Upper lobe of right lung (tissue), 1 donor: ENCODE measurements around the gene C16orf78. TPM values are rescaled to one million over a fixed set of nuclear protein-coding genes. Genes with fewer than 3 reads are reported as not detected.

Experiments used
- ATAC-seq: fragments of 200-7000 bp; cut with Tn5 transposase; one replicate; pipeline ENCODE4 v1.9.1; 2020; ENCODE audit warnings: mild to moderate bottlenecking, moderate library complexity
- DNase-seq: peaks from one replicate; pipeline ENCODE4 v3.0.0-alpha.2; 2020
- H3K27ac ChIP-seq: fragments of 200-600 bp; one replicate; pipeline ENCODE4 v1.8.0; 2022
- H3K27me3 ChIP-seq: fragments of 200-600 bp; one replicate; pipeline ENCODE4 v1.8.0; 2022; ENCODE audit warnings: mild to moderate bottlenecking
- H3K36me3 ChIP-seq: fragments of 200-600 bp; one replicate; pipeline ENCODE4 v1.8.0; 2022
- H3K4me1 ChIP-seq: fragments of 200-600 bp; one replicate; pipeline ENCODE4 v1.8.0; 2022
- H3K4me3 ChIP-seq: fragments of 200-600 bp; one replicate; pipeline ENCODE4 v1.8.0; 2022; ENCODE audit warnings: mild to moderate bottlenecking
- H3K9me3 ChIP-seq: fragments of 200-600 bp; one replicate; pipeline ENCODE4 v1.8.0; 2022
- CTCF ChIP-seq: fragments of 200-600 bp; IDR thresholded peaks from one replicate; pipeline ENCODE4 v1.8.0; 2022; ENCODE audit warnings: antibody characterized with exemption
- intact Hi-C: fragments of 100-400 bp; cut with DNase I; formaldehyde crosslinking; loops from one replicate; pipeline ENCODE4 v1.11.0; 2022
- total RNA-seq: library from RNA; stranded (reverse); fragmentation: NEBNext Ultra II Directional; extraction: Animal tissue kit (Norgen Biotek cat#: 25700); gene quantifications from one replicate; pipeline ENCODE4 v1.2.1, GENCODE V29; 2021
- donor health status: DM: no; HTN: yes; CAD: no; lungs with severe emphysema.

Gene C16orf78
- total RNA-seq, 1 donor from 2014 or later, result not detected

- no peaks in the 10 kb centered on the region for H3K27me3 ChIP-seq
- no peaks in the 10 kb centered on the region for H3K9me3 ChIP-seq
- intact Hi-C loops, result no loop called here
- H3K4me1 ChIP-seq, result no peaks in the 10 kb centered on the region
- ATAC-seq, result peak; percentile 10
- H3K27ac ChIP-seq, result no peak overlapping the region
- no peak for TF ChIP-seq CTCF
- no peak for DNase-seq
- H3K36me3 ChIP-seq, result no peaks in the 10 kb centered on the region
- H3K4me3 ChIP-seq, result no peak overlapping the region
Observed at GRCh38 chr16:49377196-49377755, 3.7 kb downstream of the C16orf78 start.

GRCh38 chr16:49378238-49378637 lies 4.6 kb downstream of the C16orf78 start:
- intact Hi-C loops, result no loop called here
- ATAC-seq (no peak), DNase-seq (no peak)
- TF ChIP-seq CTCF, result no peak
- Histone ChIP-seq H3K4me3 (no peak overlapping the region), H3K9me3 (no peaks in the 10 kb centered on the region), H3K36me3 (no peaks in the 10 kb centered on the region), H3K27me3 (no peaks in the 10 kb centered on the region), H3K4me1 (no peaks in the 10 kb centered on the region), H3K27ac (no peak overlapping the region)

GRCh38 chr16:49378816-49379215 lies 5.2 kb downstream of the C16orf78 start:
- no peak overlapping the region for H3K4me3 ChIP-seq
- ATAC-seq, result no peak
- intact Hi-C loops, result no loop called here
- no peaks in the 10 kb centered on the region for H3K4me1 ChIP-seq
- no peaks in the 10 kb centered on the region for H3K27me3 ChIP-seq
- no peaks in the 10 kb centered on the region for H3K9me3 ChIP-seq
- no peak for DNase-seq
- H3K27ac ChIP-seq, result no peak overlapping the region
- H3K36me3 ChIP-seq, result no peaks in the 10 kb centered on the region
- no peak for TF ChIP-seq CTCF

- no peak overlapping the region for H3K4me3 ChIP-seq
- H3K27ac ChIP-seq, result no peak overlapping the region
- no peak for DNase-seq
- TF ChIP-seq CTCF, result no peak
- no peaks in the 10 kb centered on the region for H3K36me3 ChIP-seq
- ATAC-seq, result no peak
- H3K9me3 ChIP-seq, result no peaks in the 10 kb centered on the region
- no peaks in the 10 kb centered on the region for H3K4me1 ChIP-seq
- no peaks in the 10 kb centered on the region for H3K27me3 ChIP-seq
- intact Hi-C loops, result no loop called here
Observed at GRCh38 chr16:49382916-49383315, 9.3 kb downstream of the C16orf78 start.

GRCh38 chr16:49395021-49395420 lies 21.4 kb downstream of the C16orf78 start:
- no peaks in the 10 kb centered on the region for H3K4me1 ChIP-seq
- H3K36me3 ChIP-seq, result no peaks in the 10 kb centered on the region
- DNase-seq, result no peak
- no peak overlapping the region for H3K4me3 ChIP-seq
- TF ChIP-seq CTCF, result no peak
- ATAC-seq, result no peak
- intact Hi-C loops, result no loop called here
- no peaks in the 10 kb centered on the region for H3K9me3 ChIP-seq
- no peaks in the 10 kb centered on the region for H3K27me3 ChIP-seq
- H3K27ac ChIP-seq, result no peak overlapping the region

GRCh38 chr16:49396206-49396720 lies 22.7 kb downstream of the C16orf78 start:
- H3K36me3 ChIP-seq, result no peaks in the 10 kb centered on the region
- intact Hi-C loops, result no loop called here
- DNase-seq (no peak), ATAC-seq (no peak)
- no peaks in the 10 kb centered on the region for H3K4me1 ChIP-seq
- H3K4me3 ChIP-seq, result no peak overlapping the region
- H3K9me3 ChIP-seq, result no peaks in the 10 kb centered on the region
- TF ChIP-seq CTCF, result no peak
- H3K27me3 ChIP-seq, result no peaks in the 10 kb centered on the region
- no peak overlapping the region for H3K27ac ChIP-seq
